Left kidney (tissue), 8 donors: ENCODE data around the gene NSG2. TPM values are rescaled to one million over a fixed set of nuclear protein-coding genes. Genes with fewer than 3 reads are reported as not detected.
"Not testable (repeated sequence)": the region's sequence is repeated elsewhere in the genome, so short reads cannot be mapped to it uniquely, and the experiment has no call there.

Experiments
- DNase-seq: peaks from one replicate; pipeline ENCODE4 v3.0.0-alpha.2; 2013
- long read RNA-seq, 8 donors: transcript quantifications; one replicate each; lab custom pipeline, GENCODE V29; 2026
- polyA plus RNA-seq: library from polyadenylated mRNA; unstranded; fragments of 120-200 nt; gene quantifications from one replicate; pipeline ENCODE4 v1.2.1, GENCODE V29; 2013; ENCODE audit not compliant: insufficient read length

Gene NSG2
- 0.35 TPM for polyA plus RNA-seq
- long read RNA-seq, donor 1: 0 reads
- long read RNA-seq, donor 2: 0 reads
- long read RNA-seq, donor 3: 0 reads
- long read RNA-seq, donor 4: 0 reads
- long read RNA-seq, donor 5: 0 reads
- long read RNA-seq, donor 6: 0 reads
- long read RNA-seq, donor 7: 0 reads
- long read RNA-seq, donor 8: 0 reads

DNA sequence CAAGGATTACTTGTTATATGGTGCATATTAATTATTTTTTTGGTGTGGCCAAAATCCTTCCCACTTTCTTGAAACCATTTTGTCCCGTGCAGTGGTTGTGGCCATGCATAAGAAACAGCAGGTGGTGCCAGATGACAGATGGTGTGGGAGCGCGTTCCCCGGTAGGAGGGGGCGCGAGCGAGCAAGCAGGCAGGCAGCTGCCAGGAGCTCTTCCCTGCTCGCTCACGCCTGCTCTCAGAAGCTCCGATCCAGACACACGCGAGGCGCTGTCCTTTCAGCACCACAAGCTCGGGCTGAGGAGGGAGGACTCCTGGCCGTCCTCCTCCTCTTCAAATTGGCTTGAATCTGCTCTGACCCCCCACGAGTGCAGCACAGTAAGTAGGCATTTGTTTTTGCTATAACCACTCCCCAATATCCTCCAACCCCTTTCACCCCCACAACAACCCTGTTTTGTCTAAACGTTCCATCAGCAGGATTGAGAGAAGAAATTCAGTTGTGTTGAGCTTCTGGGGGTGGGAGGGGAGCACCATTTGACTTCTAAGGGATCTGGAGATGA, at the start of gene NSG2:
NSG2 (plus strand) TSS at position 237 of the 556 bp plus-strand sequence. CDS start 1,050 bp downstream, outside the sequence.
- DNase-seq: peak; percentile 92

DNA sequence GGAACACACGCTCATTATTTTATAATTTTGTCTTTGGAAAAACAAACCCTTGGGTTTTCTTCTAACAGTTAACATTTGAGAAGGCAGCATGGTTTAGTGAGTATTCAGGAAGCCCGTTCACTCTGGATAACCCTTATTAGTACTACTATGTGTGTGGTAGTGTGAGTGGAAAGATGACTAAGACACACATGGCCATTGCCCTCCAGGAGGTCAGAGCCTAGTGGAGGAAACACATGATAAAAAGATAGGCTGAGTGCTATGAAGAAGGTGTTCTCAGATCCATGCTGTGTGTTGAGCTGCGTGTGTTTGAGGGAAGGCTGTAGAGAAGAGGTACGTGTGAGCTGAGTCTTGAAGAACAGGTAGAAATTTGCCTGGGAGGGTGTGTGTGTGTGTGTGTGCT, 48.2 kb upstream of the NSG2 start:
- DNase-seq: no peak

DNA sequence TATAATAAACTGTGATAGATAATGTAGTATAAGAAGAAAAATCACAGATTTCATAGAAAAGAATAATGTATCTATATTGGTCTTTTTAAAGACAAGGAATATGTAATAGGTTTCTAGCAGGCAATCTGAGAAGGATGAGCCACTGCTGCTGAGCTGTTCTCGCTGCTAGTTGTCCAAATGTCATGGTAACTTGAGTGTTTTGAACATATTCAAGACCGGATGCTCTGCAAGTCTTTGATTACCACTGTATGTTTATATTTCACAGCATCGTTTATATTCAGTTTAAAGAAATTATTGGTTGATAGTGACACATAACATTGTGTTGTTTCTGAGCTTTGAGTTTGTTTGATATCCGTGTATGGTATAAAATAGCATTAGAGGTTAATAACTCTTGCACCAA, 47.0 kb upstream of the NSG2 start:
- no peak for DNase-seq

DNA sequence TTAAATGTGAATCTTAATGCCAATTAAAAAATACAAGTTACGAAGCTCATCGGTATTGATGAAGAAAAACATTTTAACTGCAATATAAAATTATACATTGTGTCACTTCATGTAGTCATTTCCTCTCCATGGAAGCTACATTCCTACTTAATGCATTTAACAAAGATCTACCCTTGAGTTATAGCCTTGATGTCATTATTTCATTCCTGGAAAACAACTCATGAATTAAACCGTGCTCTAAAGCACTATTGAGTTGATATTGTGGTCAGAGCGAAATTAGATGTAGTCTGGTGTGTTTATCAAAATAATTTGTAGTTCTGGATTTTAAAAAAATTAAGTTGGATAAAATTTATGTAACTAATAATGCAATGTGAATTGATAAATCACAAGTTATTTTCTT, 45.4 kb upstream of the NSG2 start:
- no peak for DNase-seq

DNA sequence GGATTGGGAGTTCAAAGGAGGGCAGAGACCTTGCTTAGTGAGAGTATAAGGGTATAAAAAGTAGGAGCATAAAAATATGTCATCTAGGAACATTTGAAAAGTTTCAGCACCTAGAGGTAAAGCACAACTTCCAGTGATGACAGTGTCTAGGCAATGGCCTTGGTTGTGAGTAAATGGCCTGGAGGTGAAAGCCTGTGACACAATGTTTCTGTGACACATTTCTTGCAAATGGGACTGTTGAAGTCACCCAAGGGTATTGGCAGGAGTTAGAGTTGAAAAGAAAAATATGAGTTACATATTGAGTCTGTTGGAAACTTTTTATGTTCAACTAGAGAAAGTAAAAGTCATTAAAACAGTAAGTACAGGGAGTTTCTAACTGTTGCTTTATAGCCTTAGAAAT, 41.7 kb upstream of the NSG2 start:
- no peak for DNase-seq

DNA sequence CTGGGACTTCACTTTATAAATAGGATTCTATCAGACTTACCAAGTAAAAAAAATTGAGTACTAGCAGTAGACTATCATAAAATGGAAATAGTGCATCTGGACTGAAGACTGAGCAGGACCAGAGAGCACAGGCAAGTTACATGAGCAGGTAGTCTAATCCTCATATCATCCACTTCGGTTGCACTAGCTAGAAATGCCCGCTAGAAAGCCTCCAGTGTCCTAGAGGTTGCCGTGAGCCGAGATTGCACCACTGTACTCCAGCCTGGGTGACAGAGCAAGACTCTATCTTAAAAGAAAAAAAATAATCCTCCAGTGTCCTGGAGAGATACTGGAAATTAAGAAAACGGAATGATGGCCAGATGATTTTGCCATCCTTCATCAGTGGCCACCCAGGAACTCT, 36.6 kb upstream of the NSG2 start:
- no peak for DNase-seq

DNA sequence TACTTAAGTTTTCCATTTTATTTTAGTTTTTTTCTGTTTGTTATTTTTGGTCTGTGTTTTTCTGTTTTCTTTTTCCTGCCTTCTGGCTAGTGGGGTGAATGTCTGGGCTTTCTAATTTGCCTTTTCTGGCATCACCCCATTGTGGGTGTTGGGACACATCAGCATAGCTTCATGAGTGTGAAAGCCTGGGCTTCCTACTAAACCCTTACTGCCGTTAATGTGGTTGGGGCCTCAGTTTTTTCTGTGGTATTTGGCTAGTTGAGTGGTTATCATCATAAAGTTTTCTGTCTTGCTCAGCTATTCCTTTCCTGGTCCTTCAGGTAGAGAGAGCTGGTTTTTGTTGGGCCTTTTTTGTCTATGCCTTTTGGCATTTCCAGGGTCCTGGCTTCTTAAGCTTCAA, 35.1 kb upstream of the NSG2 start:
- no peak for DNase-seq

DNA sequence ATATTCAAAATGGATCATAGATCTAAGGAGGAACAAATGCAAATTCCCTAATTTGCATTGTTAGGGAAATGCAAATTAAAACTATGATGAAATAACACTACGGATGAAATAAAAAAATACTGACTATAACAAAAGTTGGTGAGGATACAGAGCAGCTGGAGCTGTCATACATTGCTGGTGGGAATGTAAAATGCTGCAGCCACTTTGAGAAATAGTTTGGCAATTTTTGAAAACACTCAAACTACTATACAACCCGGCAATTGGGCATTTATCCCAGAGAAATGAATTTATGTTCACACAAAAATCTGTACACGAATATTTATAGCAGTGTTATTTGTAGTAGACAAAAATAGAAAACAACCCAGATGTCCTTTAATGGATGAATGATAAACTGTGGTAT, 34.1 kb upstream of the NSG2 start:
- no peak for DNase-seq

DNA sequence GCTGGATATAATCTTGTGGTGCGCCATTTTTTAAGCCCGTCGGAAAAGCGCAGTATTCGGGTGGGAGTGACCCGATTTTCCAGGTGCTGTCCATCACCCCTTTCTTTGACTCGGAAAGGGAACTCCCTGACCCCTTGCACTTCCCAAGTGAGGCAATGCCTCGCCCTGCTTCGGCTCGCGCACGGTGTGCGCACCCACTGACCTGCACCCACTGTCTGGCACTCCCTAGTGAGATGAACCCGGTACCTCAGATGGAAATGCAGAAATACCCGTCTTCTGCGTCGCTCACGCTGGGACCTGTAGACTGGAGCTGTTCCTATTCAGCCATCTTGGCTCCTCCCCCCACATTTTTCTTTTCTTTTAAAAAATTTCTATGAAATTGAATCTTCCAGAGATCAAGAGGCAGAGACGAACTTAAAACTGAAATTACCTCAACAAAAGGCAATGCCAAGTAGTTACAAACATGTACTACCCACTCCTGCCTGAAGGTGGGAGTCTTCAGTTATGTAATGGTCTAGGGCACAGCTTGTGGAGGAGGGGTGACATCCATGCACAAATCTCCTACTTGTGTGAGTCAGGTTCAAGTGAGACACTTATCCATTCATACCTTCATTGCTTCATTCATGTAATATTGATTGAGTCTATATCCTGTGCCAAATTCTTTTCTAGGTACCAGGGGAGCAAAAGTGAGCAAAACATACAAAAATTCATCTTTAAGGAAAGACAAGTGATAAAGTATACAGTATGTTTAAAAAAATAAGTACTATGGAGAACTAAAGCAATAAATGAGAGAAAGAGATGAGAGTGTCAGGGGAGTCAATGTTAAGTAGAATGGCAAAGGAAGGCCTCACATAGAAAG, 25.2 kb upstream of the NSG2 start:
- not testable (repeated sequence) for DNase-seq

DNA sequence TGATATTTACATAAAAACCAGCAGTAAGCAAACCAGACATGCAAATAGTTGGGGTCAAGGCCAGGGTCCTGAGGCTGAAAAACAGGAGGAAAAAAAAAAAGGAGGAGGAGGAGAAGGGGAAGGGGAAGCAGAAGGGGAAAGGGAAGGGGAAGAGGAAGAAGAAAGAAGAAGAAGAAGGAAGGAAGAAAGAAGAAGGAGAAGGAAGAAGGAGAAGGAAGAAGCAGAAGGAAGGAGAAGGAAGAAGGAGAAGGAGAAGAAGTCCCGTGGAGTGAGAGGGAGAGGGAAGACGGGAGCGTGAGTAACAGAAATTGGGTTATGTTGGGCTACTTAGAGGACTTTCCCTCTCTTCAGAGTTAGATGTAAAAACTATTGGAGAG, 24.6 kb upstream of the NSG2 start:
- no peak for DNase-seq

DNA sequence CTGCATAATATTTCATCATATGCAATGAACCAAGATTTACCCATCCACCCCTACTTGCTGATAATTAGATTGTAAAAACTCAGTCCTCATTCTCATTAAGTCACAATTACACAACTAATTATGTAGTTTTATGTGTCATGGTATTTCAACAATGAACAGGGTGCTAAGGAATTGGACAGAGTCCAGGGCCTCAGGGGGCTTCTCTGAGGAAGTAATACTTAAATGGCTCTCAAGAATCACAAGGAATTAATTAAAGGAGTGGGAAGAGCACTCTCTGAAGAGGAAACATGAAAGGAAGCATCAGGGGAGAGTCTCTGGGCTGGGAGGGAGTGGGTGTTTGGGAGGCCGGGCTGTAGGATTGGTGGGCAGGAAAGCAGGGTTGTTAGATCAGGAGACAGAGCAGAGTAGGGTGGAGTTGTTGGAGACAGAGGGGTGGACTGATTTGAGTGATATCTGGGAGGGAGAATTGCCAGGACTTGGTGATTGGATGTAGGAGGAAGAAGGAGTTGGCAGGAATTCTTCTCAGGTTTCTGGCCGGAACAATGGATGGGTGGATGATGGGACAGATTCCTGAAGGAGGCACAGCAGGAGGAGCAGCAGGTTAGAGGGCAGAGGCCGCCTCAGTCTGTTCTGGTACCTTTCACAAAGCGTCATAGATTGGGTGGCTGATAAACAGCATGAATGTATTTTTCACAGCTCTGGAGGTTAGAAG, 23.0 kb upstream of the NSG2 start:
- no peak for DNase-seq

DNA sequence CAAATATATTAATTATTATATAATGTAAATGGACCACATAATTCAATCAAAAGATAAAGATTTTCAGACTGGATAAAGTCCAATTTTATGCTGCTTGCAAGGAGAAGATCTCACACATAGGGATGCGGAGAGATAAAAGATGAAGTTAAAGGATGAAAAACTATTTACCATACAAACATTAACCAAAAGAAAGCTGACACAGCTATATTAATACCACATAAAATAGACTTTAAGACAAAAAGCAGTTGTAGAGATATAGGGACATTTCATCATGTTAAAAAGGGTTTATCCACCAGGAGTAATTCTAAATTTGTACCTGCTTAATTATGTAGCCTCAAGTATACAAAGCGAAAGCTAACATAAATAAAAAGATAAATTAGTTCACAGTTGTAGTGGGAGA, 15.2 kb upstream of the NSG2 start:
- no peak for DNase-seq

DNA sequence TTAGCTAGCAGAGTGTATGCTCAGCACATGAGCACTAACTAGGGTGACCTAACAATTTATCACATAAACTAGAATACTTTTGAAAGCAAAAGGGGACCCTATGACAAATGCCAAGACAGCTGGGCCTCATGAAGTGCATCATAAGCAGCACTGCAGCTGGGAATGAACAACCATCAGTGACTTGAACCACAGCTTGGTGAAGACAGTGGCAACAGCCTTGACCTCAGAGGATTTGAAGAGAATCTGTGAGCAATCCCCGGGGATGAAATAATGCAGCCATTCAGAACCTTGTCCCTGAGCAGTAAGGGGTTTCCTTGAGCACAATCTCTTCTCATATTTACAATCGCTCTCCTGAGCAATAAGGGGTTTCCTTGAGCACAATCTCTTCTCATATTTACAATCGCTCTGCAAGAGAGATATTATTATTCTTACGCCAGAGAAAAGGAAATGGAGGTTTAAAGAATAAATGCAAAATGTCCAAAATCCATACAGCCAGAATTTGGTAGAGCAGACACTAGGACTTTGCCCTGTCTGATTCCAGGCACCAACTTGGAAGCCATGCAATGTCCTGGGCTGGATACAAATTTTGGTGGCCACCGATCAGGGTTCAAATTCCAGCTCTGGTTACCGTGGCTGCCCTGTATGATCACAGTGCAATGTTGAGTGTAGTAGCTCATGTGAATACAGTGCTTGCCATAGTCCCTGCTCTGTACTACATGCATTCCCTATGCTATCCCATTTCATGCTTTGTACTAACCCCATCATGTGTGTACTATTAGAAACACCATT, 846 bp upstream of the NSG2 start:
- no peak for DNase-seq

DNA sequence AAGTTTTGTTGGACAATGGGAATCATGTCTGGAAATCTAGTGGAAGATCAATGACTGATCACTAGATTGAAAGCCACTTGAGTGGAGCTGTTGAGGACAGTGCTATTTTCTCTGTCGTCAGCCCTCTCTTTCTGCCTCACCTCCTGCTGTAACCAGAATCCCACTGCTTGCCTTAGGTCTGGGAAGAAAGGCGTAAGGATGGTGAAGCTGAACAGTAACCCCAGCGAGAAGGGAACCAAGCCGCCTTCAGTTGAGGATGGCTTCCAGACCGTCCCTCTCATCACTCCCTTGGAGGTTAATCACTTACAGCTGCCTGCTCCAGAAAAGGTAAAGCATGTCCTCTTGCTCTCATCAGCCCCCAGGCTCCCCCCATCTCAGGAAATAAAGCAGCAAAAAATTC, 1.1 kb downstream of the NSG2 start:
- DNase-seq: no peak

DNA sequence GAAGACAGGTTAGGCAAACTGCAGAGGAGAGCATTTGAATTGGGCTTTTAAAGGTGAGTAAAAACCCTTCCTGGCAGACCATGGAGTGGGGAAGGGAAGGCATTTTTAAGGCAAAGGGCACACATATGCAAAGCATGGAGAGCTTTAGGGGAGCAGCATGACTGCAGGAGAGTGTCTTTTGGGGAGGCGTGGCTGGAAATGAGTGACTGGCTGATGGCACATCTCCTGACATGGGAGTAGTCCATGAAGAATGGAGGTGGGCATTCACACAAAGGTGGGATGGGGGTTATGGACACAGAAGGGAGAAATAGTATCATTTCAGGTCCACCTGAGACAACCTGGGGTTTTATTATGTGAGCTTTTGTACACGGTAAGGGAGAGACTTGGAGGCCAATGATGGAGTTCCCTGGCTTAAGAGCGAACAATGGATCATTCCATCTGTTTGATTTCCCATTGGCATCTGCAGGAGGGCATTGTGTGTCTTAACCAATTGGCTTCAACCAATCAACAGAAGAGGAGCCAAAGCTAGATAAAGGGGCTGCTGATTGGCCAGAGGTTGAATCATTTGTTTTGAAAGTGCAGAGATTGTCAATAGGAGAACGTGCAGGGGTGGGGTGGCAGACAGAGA, 2.1 kb downstream of the NSG2 start:
- DNase-seq: no peak

DNA sequence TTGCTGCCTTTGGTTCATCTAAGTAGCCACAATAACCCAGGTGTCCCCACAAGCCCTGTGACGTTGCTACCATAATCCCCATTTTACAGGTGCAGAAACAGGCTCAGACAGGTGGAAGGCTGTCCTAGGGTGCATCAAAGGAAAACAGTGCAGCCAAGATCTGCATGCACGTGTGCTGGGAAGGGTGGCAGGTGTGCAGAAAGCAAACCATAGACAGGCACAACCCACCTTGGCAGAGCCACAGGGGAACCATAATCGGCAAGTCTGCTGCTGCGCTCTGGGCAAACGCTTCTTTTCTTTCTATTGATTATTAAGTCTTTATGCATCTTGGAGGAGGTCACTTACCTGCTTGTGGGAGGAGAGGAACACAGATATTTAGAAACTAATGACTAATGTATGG, 7.1 kb downstream of the NSG2 start:
- DNase-seq: no peak

DNA sequence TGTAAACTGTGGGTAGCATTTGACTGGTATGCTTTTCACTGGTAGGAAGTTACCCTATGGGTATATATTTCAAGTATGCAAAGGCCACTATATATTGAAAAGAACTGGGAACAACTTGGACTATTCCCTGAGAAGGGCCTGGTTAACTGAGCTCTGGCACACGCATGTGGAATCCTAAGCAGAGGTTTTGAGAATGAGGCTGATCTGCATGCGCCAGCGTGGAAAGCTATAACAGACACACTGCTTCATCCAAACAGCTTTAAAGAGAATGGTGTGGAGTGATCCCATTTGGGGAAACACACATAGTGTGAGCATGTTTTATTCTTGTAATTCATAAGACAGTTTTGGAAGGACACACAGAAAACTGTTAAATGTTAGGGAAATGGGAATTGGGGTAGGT, 8.4 kb downstream of the NSG2 start:
- no peak for DNase-seq

DNA sequence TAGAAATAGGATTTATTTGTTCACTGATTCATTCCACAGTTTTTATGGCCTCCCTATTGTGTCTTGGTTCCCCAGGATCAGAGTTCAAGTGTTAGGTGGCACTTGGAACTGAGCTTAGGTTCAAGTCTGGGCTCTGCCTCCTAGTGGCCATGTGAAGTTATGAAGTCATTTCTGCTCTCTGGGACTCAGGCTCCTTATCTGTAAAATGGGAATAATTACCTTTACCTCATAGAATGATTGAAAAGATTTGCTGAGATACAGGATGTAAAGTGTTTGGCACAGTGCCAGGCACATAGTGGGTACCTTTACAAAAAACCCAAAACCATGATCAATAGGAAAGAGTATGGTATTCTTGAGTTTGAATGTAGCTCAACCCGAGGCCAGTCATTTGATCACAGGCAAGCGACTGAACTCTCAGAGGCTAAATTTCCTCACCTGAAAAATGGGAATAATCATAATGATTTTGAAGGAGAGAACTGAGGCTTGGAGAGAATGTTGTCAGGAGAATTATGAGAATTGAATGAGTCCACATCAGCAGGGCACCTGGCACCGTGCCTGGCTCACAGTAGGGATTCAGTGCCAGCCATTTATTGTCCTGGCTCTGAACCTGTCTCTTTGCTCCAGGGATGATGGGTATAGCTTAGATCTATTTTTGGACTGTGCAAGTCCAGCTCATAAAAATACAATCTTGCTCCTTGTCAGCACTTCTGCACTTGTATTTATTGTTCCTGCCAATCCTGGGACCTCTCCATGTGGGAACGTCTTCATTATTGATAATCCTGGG, 10.8 kb downstream of the NSG2 start:
- DNase-seq: no peak

DNA sequence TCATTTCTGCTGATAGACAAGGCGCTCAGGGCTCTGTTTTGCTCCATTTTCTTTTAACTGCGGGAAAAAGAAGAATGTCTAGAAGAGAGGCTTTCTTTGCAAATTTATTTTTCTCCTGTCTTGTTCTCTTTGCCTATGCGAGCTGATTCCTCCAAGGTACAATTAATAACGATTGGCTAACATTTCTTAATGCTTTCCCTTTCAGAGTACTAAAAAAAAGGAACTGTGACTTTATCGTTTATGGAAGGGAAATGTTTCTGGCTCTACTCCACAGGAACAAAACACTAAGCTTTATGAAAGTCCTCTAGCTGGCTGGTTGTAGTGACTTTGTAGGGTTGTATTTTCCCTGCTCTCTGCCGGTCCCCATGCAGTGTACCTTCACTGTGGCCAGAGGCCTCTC, 11.7 kb downstream of the NSG2 start:
- no peak for DNase-seq

DNA sequence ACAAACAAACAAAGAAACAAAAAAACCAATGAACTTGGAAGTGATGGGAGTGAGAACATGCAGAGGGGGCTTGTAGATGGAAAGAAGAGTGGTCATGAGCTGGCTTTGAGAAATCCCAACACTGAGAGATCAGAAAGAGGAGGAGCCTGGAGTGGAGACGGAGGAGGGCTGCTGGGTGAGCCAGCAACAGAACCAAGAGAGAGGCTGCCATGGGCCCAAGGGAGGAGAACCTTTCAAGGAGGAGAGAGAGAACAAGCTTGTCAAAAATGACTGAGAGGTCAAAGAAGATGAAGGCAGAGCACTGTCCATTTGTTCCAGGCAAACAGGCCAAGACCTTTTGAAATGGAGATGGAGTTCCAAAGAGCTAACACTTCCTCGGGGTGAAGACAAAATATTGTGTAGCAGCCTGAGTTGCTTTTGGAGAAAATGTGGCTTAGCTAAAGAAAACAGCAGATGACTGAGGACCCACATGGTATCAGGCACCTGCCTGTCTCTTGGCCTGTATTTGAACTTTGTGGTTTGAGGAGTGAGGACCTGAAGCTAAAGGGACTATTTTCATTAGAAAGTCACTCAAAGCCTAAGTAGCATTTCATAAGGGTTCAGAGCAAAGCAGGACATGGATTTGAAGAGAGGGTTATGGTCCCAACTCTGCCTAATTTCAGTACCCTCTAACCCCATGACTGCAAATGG, 13.1 kb downstream of the NSG2 start:
- no peak for DNase-seq
